Activated CD4-positive, alpha-beta T cell treated with anti-CD3 and anti-CD28 coated beads for 36 hours (primary cell): ENCODE data around the gene GRIA2. TPM values are rescaled to one million over a fixed set of nuclear protein-coding genes. Genes with fewer than 3 reads are reported as not detected.

Source experiments
- ATAC-seq: fragments of 200-7000 bp; cut with Tn5 transposase; one replicate; pipeline ENCODE4 v1.10.0; 2021; ENCODE audit warnings: mild to moderate bottlenecking, moderate library complexity
- CTCF ChIA-PET: fragments of 350-600 bp; sonication (Branson Sonifier 250); formaldehyde crosslinking; loops from one replicate; lab custom pipeline; 2021; ENCODE audit warnings: antibody characterized with exemption; lab: Charles Lee
- POLR2A ChIA-PET: fragments of 350-600 bp; sonication (Branson Sonifier 250); formaldehyde crosslinking; loops from one replicate; lab custom pipeline; 2021; ENCODE audit warnings: antibody characterized with exemption, inconsistent platforms; lab: Charles Lee
- DNase-seq: peaks from one replicate; pipeline ENCODE4 v3.0.0-alpha.2; 2020
- H3K27ac Mint-ChIP-seq: one replicate; pipeline ENCODE4 v1.8.0; 2021; ENCODE audit warnings: mixed read lengths
- H3K27me3 Mint-ChIP-seq: one replicate; pipeline ENCODE4 v1.8.0; 2021; ENCODE audit warnings: mixed read lengths
- H3K36me3 Mint-ChIP-seq: one replicate; pipeline ENCODE4 v1.8.0; 2021; ENCODE audit warnings: low read depth, mixed read lengths
- H3K4me1 Mint-ChIP-seq: one replicate; pipeline ENCODE4 v1.8.0; 2021; ENCODE audit warnings: mixed read lengths
- H3K4me3 Mint-ChIP-seq: one replicate; pipeline ENCODE4 v1.8.0; 2021; ENCODE audit warnings: mild to moderate bottlenecking, moderate library complexity, mixed read lengths
- H3K9me3 Mint-ChIP-seq: one replicate; pipeline ENCODE4 v1.8.0; 2021; ENCODE audit warnings: low read depth, mixed read lengths
- intact Hi-C, 2 experiments: fragments of 100-400 bp; cut with DNase I in 1 of 2; cut with micrococcal nuclease in 1 of 2; formaldehyde crosslinking; loops; one replicate each; pipeline versions ENCODE4 v1.14.2 to v1.15.1; 2022 to 2024; cut with DNase I, micrococcal nuclease
- total RNA-seq, 2 experiments: library from RNA; stranded (reverse); gene quantifications; one replicate each; pipeline ENCODE4 v1.2.3, GENCODE V29; 2021

Gene GRIA2
- total RNA-seq, 2 experiments from 2014 or later = not detected

DNA sequence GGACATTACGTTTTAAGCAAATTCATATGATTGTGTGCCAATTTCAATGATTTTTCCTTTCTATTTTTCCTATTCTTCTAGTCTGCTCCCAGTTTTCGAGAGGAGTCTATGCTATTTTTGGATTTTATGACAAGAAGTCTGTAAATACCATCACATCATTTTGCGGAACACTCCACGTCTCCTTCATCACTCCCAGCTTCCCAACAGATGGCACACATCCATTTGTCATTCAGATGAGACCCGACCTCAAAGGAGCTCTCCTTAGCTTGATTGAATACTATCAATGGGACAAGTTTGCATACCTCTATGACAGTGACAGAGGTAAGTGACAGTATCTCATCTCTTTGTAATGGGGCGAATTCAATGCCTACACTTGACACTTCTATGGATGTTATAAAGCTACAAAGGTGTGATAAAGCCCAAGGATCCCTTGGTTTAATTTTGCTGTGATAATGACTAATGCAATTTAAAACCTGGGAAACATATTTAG, 83.0 kb downstream of the GRIA2 start:
- no peak for ATAC-seq
- H3K4me3 Mint-ChIP-seq = no peak overlapping the region
- peaks cover 2% of the 10 kb centered on the region for H3K9me3 Mint-ChIP-seq
- no peak for DNase-seq
- POLR2A ChIA-PET = no interaction called here
- no peak overlapping the region for H3K27ac Mint-ChIP-seq
- intact Hi-C loops = no loop called here
- no peaks in the 10 kb centered on the region for H3K27me3 Mint-ChIP-seq
- CTCF ChIA-PET = interaction anchor here (1.1 kb wide), 1 partner anchor 28 kb away, joined by 3 read pairs; no protein-coding TSS in a partner anchor
- H3K4me1 Mint-ChIP-seq = no peaks in the 10 kb centered on the region
- no peaks in the 10 kb centered on the region for H3K36me3 Mint-ChIP-seq

DNA sequence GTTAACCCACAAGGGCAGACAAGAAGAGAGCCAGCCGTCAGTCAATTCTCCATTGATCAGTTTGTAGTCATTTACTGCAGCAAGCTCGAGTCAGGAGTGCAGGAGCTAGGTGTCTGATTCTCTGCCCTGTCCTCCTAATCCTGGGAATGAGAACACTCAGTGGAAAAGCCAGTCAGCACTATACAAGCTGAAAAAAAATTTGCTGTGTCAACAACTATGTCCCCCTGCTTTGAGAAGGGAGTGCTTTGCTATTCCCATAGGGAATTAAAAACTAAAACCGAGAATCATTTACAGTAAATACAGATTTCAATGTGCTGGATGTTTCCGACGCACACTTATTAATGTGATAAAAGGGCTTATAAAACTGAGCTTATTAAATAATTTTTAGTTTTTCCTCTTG, 84.2 kb downstream of the GRIA2 start:
- ChIA-PET CTCF (interaction anchor here (0.9 kb wide), 1 partner anchor 9 kb away, joined by 3 read pairs; no protein-coding TSS in a partner anchor), POLR2A (no interaction called here)
- no peaks in the 10 kb centered on the region for H3K36me3 Mint-ChIP-seq
- intact Hi-C loops = no loop called here
- no peaks in the 10 kb centered on the region for H3K27me3 Mint-ChIP-seq
- H3K27ac Mint-ChIP-seq = no peak overlapping the region
- no peak for ATAC-seq
- no peak overlapping the region for H3K4me3 Mint-ChIP-seq
- peaks cover 2% of the 10 kb centered on the region for H3K9me3 Mint-ChIP-seq
- DNase-seq = no peak
- H3K4me1 Mint-ChIP-seq = no peaks in the 10 kb centered on the region

GRCh38 chr4:157312702-157313101, 92.2 kb downstream of the GRIA2 start:
- POLR2A ChIA-PET = no interaction called here
- Mint-ChIP-seq H3K9me3 (peaks cover 2% of the 10 kb centered on the region), H3K4me1 (no peaks in the 10 kb centered on the region), H3K36me3 (no peaks in the 10 kb centered on the region), H3K27me3 (no peaks in the 10 kb centered on the region), H3K4me3 (no peak overlapping the region), H3K27ac (no peak overlapping the region)
- no peak for DNase-seq
- no peak for ATAC-seq
- CTCF ChIA-PET = no interaction called here
- intact Hi-C loops = no loop called here

- intact Hi-C loops = no loop called here
- Mint-ChIP-seq H3K4me1 (no peaks in the 10 kb centered on the region), H3K4me3 (no peak overlapping the region), H3K27me3 (no peaks in the 10 kb centered on the region), H3K36me3 (no peaks in the 10 kb centered on the region), H3K27ac (no peak overlapping the region), H3K9me3 (peaks cover 2% of the 10 kb centered on the region)
- no peak for DNase-seq
- ATAC-seq = no peak
- ChIA-PET CTCF (no interaction called here), POLR2A (no interaction called here)
Measured at GRCh38 chr4:157314906-157315305, 94.4 kb downstream of the GRIA2 start.

DNA sequence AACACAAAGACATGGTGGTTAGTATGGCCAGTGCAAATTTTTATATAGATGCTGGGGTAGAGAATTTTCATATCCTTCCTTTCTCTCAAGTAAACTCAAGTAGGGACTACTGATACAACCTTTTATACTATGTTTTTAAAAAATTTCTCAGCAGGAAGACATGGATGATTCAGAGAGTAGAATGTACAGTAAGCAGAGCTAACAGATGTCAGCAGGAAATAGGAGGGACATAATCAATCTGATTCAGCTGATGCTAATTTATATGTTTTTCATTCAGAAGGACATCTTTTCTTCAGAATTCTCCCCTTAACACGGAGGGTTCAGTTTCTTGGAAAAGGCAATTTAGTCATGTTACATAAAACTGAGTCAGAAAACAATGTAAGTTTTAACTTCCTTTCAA, 95.4 kb downstream of the GRIA2 start:
- ChIA-PET CTCF (no interaction called here), POLR2A (no interaction called here)
- Mint-ChIP-seq H3K9me3 (peaks cover 2% of the 10 kb centered on the region), H3K36me3 (no peaks in the 10 kb centered on the region), H3K4me3 (no peak overlapping the region), H3K27me3 (no peaks in the 10 kb centered on the region), H3K4me1 (no peaks in the 10 kb centered on the region), H3K27ac (no peak overlapping the region)
- DNase-seq (no peak), ATAC-seq (no peak)
- intact Hi-C loops = no loop called here

- Mint-ChIP-seq H3K4me1 (no peaks in the 10 kb centered on the region), H3K36me3 (no peaks in the 10 kb centered on the region), H3K27ac (no peak overlapping the region), H3K27me3 (no peaks in the 10 kb centered on the region), H3K4me3 (no peak overlapping the region), H3K9me3 (peaks cover 2% of the 10 kb centered on the region)
- ATAC-seq (no peak), DNase-seq (no peak)
- ChIA-PET CTCF (no interaction called here), POLR2A (no interaction called here)
- intact Hi-C loops = no loop called here
Measured at GRCh38 chr4:157320092-157320491, 99.6 kb downstream of the GRIA2 start.

GRCh38 chr4:157327666-157328065, 107.1 kb downstream of the GRIA2 start:
- Mint-ChIP-seq H3K9me3 (peaks cover 4% of the 10 kb centered on the region), H3K4me1 (no peaks in the 10 kb centered on the region), H3K27me3 (no peaks in the 10 kb centered on the region), H3K27ac (no peak overlapping the region), H3K4me3 (no peak overlapping the region), H3K36me3 (no peaks in the 10 kb centered on the region)
- ATAC-seq = no peak
- DNase-seq = no peak
- CTCF ChIA-PET = no interaction called here
- intact Hi-C loops = no loop called here
- POLR2A ChIA-PET = no interaction called here

- no peaks in the 10 kb centered on the region for H3K27me3 Mint-ChIP-seq
- no peak overlapping the region for H3K4me3 Mint-ChIP-seq
- no peak overlapping the region for H3K27ac Mint-ChIP-seq
- intact Hi-C loops = no loop called here
- H3K36me3 Mint-ChIP-seq = no peaks in the 10 kb centered on the region
- peaks cover 6% of the 10 kb centered on the region for H3K9me3 Mint-ChIP-seq
- POLR2A ChIA-PET = no interaction called here
- ATAC-seq (no peak), DNase-seq (no peak)
- CTCF ChIA-PET = interaction anchor here (0.5 kb wide), 1 partner anchor 456 kb away, joined by 3 read pairs; no protein-coding TSS in a partner anchor
- H3K4me1 Mint-ChIP-seq = no peaks in the 10 kb centered on the region
Measured at GRCh38 chr4:157357887-157358286, 137.4 kb downstream of the GRIA2 start.

DNA sequence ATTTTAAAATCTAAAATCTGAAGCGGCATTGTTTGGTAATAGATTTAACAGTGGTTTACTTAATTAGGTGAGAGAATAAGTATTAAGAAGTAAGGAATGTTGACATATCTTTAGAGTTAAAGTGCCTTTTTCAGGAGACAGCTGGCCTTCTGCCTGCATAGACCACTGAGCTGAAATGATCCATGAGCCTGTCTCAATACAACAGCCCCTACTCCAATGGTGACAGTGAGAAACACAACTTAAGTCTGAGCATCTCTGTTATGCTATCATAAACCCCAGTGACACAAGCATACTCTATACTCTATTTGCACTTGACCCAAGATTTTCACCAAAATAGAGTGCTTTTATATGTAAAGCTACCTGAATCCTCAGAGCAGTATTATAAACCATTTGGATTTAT, 137.9 kb downstream of the GRIA2 start:
- CTCF ChIA-PET = interaction anchor here (0.5 kb wide), 1 partner anchor 457 kb away, joined by 3 read pairs; no protein-coding TSS in a partner anchor

DNA sequence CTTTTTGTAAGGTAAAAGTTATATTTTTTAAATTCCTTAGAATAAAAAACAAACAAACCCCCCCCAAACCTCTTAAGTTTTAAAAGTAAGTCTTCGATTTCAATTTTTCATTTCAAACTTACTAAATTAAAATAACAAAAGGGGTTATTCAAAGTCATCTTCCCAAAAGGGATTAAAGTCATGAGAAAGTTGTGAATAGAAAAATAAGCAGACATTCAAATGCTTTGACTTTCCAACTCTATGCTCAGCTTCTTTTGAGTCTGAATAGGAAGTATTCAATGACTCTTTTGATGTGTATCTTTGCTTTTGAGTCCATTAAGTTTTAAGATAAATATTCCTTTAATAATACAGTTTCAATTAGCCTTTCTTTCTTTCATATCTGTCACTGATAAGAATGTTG, 138.3 kb downstream of the GRIA2 start:
- H3K36me3 Mint-ChIP-seq = no peaks in the 10 kb centered on the region
- intact Hi-C loops = no loop called here
- POLR2A ChIA-PET = no interaction called here

More for the DNA sequence above, 137.9 kb downstream of the GRIA2 start:
- Mint-ChIP-seq H3K4me3 (no peak overlapping the region), H3K9me3 (peaks cover 11% of the 10 kb centered on the region), H3K27ac (no peak overlapping the region), H3K36me3 (no peaks in the 10 kb centered on the region), H3K4me1 (no peaks in the 10 kb centered on the region), H3K27me3 (no peaks in the 10 kb centered on the region)
- DNase-seq = no peak
- ATAC-seq = no peak
- POLR2A ChIA-PET = no interaction called here
- intact Hi-C loops = no loop called here

DNA sequence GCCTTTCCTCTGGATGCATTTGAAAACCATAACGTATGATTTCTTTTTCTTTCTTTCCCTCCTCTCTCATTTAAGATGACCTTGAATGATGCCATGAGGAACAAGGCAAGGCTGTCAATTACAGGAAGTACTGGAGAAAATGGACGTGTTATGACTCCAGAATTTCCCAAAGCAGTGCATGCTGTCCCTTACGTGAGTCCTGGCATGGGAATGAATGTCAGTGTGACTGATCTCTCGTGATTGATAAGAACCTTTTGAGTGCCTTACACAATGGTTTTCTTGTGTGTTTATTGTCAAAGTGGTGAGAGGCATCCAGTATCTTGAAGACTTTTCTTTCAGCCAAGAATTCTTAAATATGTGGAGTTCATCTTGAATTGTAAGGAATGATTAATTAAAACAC, 142.8 kb downstream of the GRIA2 start:
- intact Hi-C loops = no loop called here
- no peak for ATAC-seq
- CTCF ChIA-PET = interaction anchor here (1.2 kb wide), 1 partner anchor 9 kb away, joined by 4 read pairs; no protein-coding TSS in a partner anchor
- H3K9me3 Mint-ChIP-seq = peaks cover 11% of the 10 kb centered on the region
- no peaks in the 10 kb centered on the region for H3K4me1 Mint-ChIP-seq
- no peak overlapping the region for H3K4me3 Mint-ChIP-seq
- H3K27ac Mint-ChIP-seq = no peak overlapping the region
- DNase-seq = no peak
- H3K27me3 Mint-ChIP-seq = no peaks in the 10 kb centered on the region
- H3K36me3 Mint-ChIP-seq = no peaks in the 10 kb centered on the region
- POLR2A ChIA-PET = no interaction called here

More for the DNA sequence above, 138.3 kb downstream of the GRIA2 start:
- no peak for ATAC-seq
- CTCF ChIA-PET = no interaction called here
- DNase-seq = no peak
- Mint-ChIP-seq H3K4me3 (no peak overlapping the region), H3K9me3 (peaks cover 12% of the 10 kb centered on the region), H3K4me1 (no peaks in the 10 kb centered on the region), H3K27me3 (no peaks in the 10 kb centered on the region), H3K27ac (no peak overlapping the region)

GRCh38 chr4:157372154-157372553, 151.6 kb downstream of the GRIA2 start:
- Mint-ChIP-seq H3K9me3 (peaks cover 5% of the 10 kb centered on the region), H3K36me3 (no peaks in the 10 kb centered on the region), H3K27ac (no peak overlapping the region), H3K4me3 (no peak overlapping the region), H3K4me1 (no peaks in the 10 kb centered on the region), H3K27me3 (no peaks in the 10 kb centered on the region)
- no peak for ATAC-seq
- POLR2A ChIA-PET = no interaction called here
- intact Hi-C loops = no loop called here
- CTCF ChIA-PET = interaction anchor here (1.2 kb wide), 2 partner anchors 9 to 12 kb away, joined by 3 to 4 read pairs; no protein-coding TSS in a partner anchor
- no peak for DNase-seq
